IPS-20b (cell line): ENCODE measurements around the gene ABCA8.

Experiments
- H3K27ac ChIP-seq: one replicate; pipeline ENCODE4 v1.5.1; 2013; ENCODE audit warnings: low read length
- H3K27me3 ChIP-seq: 2 replicates; pipeline ENCODE4 v1.6.1; 2013; ENCODE audit warnings: mild to moderate bottlenecking, low read length, inconsistent platforms; ENCODE audit not compliant: insufficient read depth
- H3K36me3 ChIP-seq: 2 replicates; pipeline ENCODE4 v1.6.1; 2013; ENCODE audit warnings: low read depth, mild to moderate bottlenecking, inconsistent platforms, low read length, moderate library complexity; ENCODE audit not compliant: insufficient read depth
- H3K4me1 ChIP-seq: 2 replicates; pipeline ENCODE4 v1.6.1; 2013; ENCODE audit warnings: mild to moderate bottlenecking, control low read depth, inconsistent platforms, low read length, moderate library complexity; ENCODE audit not compliant: insufficient read depth
- H3K4me3 ChIP-seq: 2 replicates; pipeline ENCODE4 v1.5.1; 2013; ENCODE audit warnings: mild to moderate bottlenecking, low read length, inconsistent platforms
- H3K9ac ChIP-seq: 2 replicates; pipeline ENCODE4 v1.6.1; 2013; ENCODE audit warnings: low read depth, mild to moderate bottlenecking, inconsistent platforms, low read length, moderate library complexity
- H3K9me3 ChIP-seq: 2 replicates; pipeline ENCODE4 v1.6.1; 2013; ENCODE audit warnings: mild to moderate bottlenecking, low read depth, low read length, inconsistent platforms; ENCODE audit not compliant: insufficient read depth

The ABCA8 gene

GRCh38 chr17:68861602-68862001 lies 93.6 kb downstream of the ABCA8 start:
- H3K27ac ChIP-seq: no peak overlapping the region
- H3K9ac ChIP-seq: no peak overlapping the region

DNA sequence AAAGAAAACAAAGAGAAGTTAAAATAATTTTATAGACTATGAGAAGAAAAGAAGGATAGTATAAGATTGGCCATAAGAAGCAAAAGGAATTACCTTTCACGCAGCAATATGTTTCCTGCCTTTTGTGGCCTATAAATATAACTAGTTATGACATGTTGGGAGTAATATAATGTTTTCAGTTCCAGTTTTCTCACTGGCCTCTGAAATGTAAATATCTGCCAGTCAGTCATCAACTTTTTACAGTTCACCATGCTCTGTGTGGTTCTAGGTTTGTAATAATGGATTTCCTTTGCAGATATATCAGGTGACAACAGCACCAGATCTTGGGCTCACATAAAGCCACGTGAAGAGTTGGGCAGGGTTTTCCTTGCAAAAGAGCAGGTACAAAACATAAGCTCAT lies 94.3 kb downstream of the ABCA8 start:
- peaks cover 3% of the 10 kb centered on the region; the same call in 1 of the 2 replicates for H3K9me3 ChIP-seq
- H3K36me3 ChIP-seq: no peaks in the 10 kb centered on the region
- H3K4me3 ChIP-seq: no peak overlapping the region
- no peak overlapping the region for H3K9ac ChIP-seq
- no peaks in the 10 kb centered on the region for H3K27me3 ChIP-seq
- no peaks in the 10 kb centered on the region for H3K4me1 ChIP-seq
- no peak overlapping the region for H3K27ac ChIP-seq

More at GRCh38 chr17:68861602-68862001, 93.6 kb downstream of the ABCA8 start:
- Histone ChIP-seq H3K9me3 (peaks cover 3% of the 10 kb centered on the region; the same call in 1 of the 2 replicates), H3K36me3 (no peaks in the 10 kb centered on the region), H3K4me1 (no peaks in the 10 kb centered on the region), H3K4me3 (no peak overlapping the region), H3K27me3 (no peaks in the 10 kb centered on the region)

DNA sequence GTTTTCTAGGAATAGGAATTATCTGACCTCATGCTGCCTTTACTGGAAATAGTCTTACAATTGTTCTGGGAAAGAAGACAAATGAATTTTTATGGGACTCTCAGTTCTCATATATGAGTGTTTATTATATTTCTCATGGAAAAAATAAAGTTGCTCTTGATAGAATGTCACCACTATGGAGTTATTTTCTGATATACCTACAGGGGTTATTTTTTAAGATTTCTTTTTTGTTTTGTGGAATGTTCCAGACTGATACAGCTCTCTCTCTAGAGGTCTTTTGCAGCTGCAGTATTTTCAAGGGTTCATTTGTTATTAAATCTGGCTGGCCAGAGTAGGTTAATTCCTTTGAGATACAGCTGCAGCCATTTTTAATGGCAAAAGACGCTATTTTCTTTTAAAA lies 100.7 kb downstream of the ABCA8 start:
- no peaks in the 10 kb centered on the region for H3K27me3 ChIP-seq
- no peak overlapping the region for H3K27ac ChIP-seq
- no peaks in the 10 kb centered on the region for H3K4me1 ChIP-seq
- H3K4me3 ChIP-seq: no peak overlapping the region
- no peak overlapping the region for H3K9ac ChIP-seq
- H3K36me3 ChIP-seq: no peaks in the 10 kb centered on the region
- peaks cover 3% of the 10 kb centered on the region; the same call in 1 of the 2 replicates for H3K9me3 ChIP-seq

GRCh38 chr17:68853439-68853838 lies 101.8 kb downstream of the ABCA8 start:
- Histone ChIP-seq H3K9ac (no peak overlapping the region), H3K36me3 (no peaks in the 10 kb centered on the region)

DNA sequence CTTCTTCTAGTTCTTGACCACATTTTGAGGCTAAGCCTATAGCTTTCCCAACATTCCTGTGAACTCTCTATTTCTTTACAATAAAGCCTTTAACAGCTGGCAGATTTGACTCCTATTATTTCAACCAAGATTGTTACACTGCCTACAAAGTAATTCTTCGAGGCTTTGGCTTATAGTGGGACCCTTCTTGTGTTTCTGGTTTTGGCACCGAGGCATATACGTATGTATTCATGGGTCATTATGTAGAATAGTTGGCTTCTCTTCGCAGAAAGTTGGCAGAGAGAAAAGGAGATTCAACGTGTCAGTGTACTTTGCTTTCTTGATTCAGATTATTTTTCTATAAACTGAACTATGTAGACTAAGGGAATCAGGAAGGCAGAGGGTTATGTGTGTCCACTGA lies 102.2 kb downstream of the ABCA8 start:
- Histone ChIP-seq H3K9ac (no peak overlapping the region), H3K9me3 (no peaks in the 10 kb centered on the region), H3K27ac (no peak overlapping the region), H3K36me3 (no peaks in the 10 kb centered on the region), H3K4me1 (no peaks in the 10 kb centered on the region), H3K27me3 (no peaks in the 10 kb centered on the region), H3K4me3 (no peak overlapping the region)

More at GRCh38 chr17:68853439-68853838, 101.8 kb downstream of the ABCA8 start:
- no peak overlapping the region for H3K4me3 ChIP-seq
- no peaks in the 10 kb centered on the region for H3K4me1 ChIP-seq
- no peak overlapping the region for H3K27ac ChIP-seq
- peaks cover under 1% of the 10 kb centered on the region; the same call in 1 of the 2 replicates for H3K9me3 ChIP-seq
- H3K27me3 ChIP-seq: no peaks in the 10 kb centered on the region

DNA sequence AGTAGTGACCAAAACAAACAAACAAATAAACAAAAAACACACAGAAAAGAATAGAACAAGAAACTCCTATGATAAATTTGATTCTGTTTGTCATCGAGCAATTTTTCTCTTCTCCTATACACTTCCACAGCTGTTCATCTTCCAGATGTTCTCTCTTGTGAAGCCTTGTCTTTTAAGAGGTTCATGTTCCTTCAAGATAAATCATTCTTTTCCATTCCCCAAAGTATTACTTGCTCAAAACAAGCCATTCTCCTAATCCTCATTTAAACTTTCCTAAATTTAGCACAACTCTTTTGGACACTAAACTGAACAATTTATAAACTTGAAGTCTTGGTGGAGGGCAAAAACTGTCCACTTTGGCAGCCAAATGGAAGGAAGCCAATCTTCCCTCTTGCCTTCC lies 103.3 kb downstream of the ABCA8 start:
- Histone ChIP-seq H3K27me3 (no peaks in the 10 kb centered on the region), H3K4me3 (no peak overlapping the region), H3K4me1 (no peaks in the 10 kb centered on the region), H3K9me3 (no peaks in the 10 kb centered on the region), H3K9ac (no peak overlapping the region), H3K36me3 (no peaks in the 10 kb centered on the region), H3K27ac (no peak overlapping the region)

DNA sequence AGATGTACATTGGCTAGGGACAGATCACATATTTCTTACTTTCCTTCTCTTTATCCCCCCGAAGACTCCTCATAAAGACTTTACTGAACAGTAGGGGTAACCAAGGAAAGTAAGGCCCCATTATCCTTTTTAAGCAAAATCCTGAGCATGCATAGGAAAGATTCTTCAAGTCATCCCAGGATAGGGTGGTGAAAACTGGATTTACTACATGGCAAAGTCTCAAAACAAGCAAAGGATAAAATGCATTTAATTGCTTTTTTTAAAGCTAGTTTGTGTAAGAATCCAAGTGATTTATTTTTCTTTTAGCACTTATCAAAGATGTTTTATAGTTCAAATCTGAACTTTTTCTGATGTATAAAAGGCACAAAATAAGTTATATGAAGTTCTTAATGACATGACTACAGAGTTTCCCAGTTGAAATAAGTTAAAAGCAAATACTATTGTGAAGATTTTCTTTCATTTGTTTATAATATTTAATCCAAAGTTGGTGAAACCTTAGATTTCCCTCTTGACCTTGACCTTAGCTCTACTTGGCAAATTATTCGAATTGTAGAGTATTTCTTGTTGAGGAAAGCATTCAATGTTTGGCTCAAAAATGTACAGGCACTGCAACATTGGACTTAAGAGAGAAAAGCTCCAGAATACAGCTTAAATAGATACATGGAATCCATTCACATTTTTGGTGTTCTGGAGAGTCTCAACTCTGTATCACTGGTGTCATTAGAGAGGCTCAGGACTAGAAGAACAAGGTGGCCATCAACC lies 104.3 kb downstream of the ABCA8 start:
- no peaks in the 10 kb centered on the region for H3K36me3 ChIP-seq
- no peak overlapping the region for H3K27ac ChIP-seq
- no peaks in the 10 kb centered on the region for H3K9me3 ChIP-seq
- H3K27me3 ChIP-seq: no peaks in the 10 kb centered on the region
- no peaks in the 10 kb centered on the region for H3K4me1 ChIP-seq
- no peak overlapping the region for H3K9ac ChIP-seq
- no peak overlapping the region for H3K4me3 ChIP-seq

- no peaks in the 10 kb centered on the region for H3K36me3 ChIP-seq
- H3K9ac ChIP-seq: no peak overlapping the region
- no peak overlapping the region for H3K27ac ChIP-seq
- no peaks in the 10 kb centered on the region for H3K9me3 ChIP-seq
- no peaks in the 10 kb centered on the region for H3K4me1 ChIP-seq
- H3K4me3 ChIP-seq: no peak overlapping the region
- no peaks in the 10 kb centered on the region for H3K27me3 ChIP-seq
Observed at GRCh38 chr17:68849673-68850610, 105.2 kb downstream of the ABCA8 start.

GRCh38 chr17:68847711-68848110 lies 107.5 kb downstream of the ABCA8 start:
- Histone ChIP-seq H3K4me1 (no peaks in the 10 kb centered on the region; the same call in 1 of the 2 replicates), H3K27me3 (no peaks in the 10 kb centered on the region), H3K36me3 (no peaks in the 10 kb centered on the region), H3K27ac (no peak overlapping the region), H3K9me3 (no peaks in the 10 kb centered on the region), H3K9ac (no peak overlapping the region), H3K4me3 (no peak overlapping the region)

DNA sequence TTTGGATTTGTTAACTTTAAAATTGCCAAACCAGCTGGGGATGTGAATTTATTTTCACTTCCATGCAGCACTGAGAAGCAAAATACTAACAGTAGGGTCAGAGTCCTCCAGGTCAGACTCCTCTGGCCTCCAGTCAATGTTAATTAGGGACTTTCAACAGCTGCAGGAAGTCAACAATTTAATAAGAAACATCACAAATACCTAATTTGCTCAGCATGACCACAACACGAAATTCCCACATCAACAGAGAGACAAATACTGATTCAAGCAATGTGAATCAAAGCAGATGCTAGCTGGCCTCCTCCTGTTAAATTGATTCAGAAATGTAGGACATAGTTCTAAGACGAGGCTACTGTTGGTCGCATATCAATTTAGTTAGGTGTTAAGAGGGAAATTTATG lies 111.7 kb downstream of the ABCA8 start:
- Histone ChIP-seq H3K27ac (no peak overlapping the region), H3K36me3 (no peaks in the 10 kb centered on the region), H3K9ac (no peak overlapping the region), H3K9me3 (no peaks in the 10 kb centered on the region), H3K4me1 (no peaks in the 10 kb centered on the region; the same call in 1 of the 2 replicates), H3K27me3 (no peaks in the 10 kb centered on the region), H3K4me3 (no peak overlapping the region)

DNA sequence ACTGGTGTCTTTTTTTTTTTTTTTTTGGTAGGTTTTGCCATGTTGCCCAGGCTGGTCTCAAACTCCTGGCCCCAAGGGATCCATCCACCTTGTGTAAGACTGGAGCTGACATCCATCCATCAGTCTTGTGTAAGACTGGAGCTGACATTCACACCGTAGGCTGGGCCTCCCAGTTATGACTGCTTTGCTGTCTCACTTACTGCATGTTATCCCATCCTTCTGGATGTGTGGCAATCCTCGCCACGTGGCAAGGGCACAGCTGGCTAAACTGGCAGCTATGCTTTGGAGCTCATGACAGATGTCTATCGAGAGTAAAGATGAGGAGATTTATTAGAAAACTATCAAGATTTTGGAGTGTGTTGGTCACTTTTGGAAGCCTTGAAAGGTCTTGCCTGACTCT lies 115.1 kb downstream of the ABCA8 start:
- H3K36me3 ChIP-seq: no peaks in the 10 kb centered on the region
- no peak overlapping the region for H3K9ac ChIP-seq
- no peaks in the 10 kb centered on the region for H3K27me3 ChIP-seq
- no peaks in the 10 kb centered on the region for H3K9me3 ChIP-seq
- H3K27ac ChIP-seq: no peak overlapping the region
- no peak overlapping the region for H3K4me3 ChIP-seq
- H3K4me1 ChIP-seq: no peaks in the 10 kb centered on the region; the same call in 1 of the 2 replicates
